BJ (cell line): ENCODE results near the gene HIVEP1. TPM values are rescaled to one million over a fixed set of nuclear protein-coding genes. Genes with fewer than 3 reads are reported as not detected.

Experiments used
- CTCF ChIA-PET: fragments of 350-600 bp; formaldehyde crosslinking; extraction: SDS; loops from one replicate; lab custom pipeline; 2021; ENCODE audit warnings: antibody characterized with exemption, inconsistent platforms; lab: Yijun Ruan, JAX
- POLR2A ChIA-PET: fragments of 300-600 bp; sonication (Branson Sonifier 250); formaldehyde crosslinking; extraction: SDS; loops from one replicate; lab custom pipeline; 2021; ENCODE audit warnings: antibody characterized with exemption; lab: Charles Lee
- DNase-seq: peaks from one replicate; pipeline ENCODE4 v3.0.0-alpha.2; 2011; ENCODE audit warnings: low read depth
- H3K27me3 ChIP-seq: 2 replicates; pipeline ENCODE4 v1.6.0; 2011; ENCODE audit warnings: low read length; ENCODE audit not compliant: control insufficient read depth, insufficient read depth
- H3K36me3 ChIP-seq: 2 replicates; pipeline ENCODE4 v1.5.1; 2011; ENCODE audit warnings: low read length; ENCODE audit not compliant: control insufficient read depth, insufficient read depth
- H3K4me3 ChIP-seq: 2 replicates; pipeline ENCODE4 v1.5.1; 2011; ENCODE audit warnings: low read depth, mild to moderate bottlenecking, control low read depth, low read length
- polyA plus RNA-seq: library from polyadenylated mRNA; depleted of rRNA; stranded (reverse); fragments of >200 nt; gene quantifications from 2 replicates; pipeline ENCODE4 v1.2.3, GENCODE V29; 2011
- TF ChIP-seq, protein P1 (sequence below): IDR thresholded peaks from 2 replicates; pipeline ENCODE4 v1.5.1; 2011; ENCODE audit warnings: low read depth, mild to moderate bottlenecking, control low read depth, inconsistent platforms, low read length, moderate library complexity; ENCODE audit not compliant: insufficient read depth

HIVEP1 gene
- polyA plus RNA-seq, 1 experiment, result 17.1 TPM

DNA sequence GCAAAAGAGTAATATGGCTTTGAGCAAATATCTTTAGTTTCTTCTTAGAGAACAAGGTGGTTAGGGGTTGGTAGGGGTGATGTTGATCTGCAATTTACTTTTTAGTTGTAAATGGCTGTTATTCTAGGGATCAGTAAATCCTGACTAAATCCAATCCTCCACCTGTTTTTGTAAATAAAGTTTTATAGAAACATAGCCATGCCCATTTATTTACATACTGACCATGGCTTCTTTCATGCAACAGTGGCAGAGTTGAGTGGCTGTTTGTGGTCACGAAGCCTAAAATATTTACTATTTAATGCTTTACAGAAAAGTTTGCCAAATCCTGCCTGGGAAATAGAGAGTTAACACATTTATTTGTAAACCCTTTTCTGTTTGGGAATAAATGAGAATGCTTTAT, 14.7 kb downstream of the HIVEP1 start:
- Histone ChIP-seq H3K27me3 (no peaks in the 10 kb centered on the region), H3K36me3 (no peaks in the 10 kb centered on the region), H3K4me3 (no peak overlapping the region)
- POLR2A ChIA-PET, result no interaction called here
- CTCF ChIA-PET, result no interaction called here
- TF ChIP-seq, protein P1, sequence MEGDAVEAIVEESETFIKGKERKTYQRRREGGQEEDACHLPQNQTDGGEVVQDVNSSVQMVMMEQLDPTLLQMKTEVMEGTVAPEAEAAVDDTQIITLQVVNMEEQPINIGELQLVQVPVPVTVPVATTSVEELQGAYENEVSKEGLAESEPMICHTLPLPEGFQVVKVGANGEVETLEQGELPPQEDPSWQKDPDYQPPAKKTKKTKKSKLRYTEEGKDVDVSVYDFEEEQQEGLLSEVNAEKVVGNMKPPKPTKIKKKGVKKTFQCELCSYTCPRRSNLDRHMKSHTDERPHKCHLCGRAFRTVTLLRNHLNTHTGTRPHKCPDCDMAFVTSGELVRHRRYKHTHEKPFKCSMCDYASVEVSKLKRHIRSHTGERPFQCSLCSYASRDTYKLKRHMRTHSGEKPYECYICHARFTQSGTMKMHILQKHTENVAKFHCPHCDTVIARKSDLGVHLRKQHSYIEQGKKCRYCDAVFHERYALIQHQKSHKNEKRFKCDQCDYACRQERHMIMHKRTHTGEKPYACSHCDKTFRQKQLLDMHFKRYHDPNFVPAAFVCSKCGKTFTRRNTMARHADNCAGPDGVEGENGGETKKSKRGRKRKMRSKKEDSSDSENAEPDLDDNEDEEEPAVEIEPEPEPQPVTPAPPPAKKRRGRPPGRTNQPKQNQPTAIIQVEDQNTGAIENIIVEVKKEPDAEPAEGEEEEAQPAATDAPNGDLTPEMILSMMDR, result no peak
- DNase-seq, result no peak

DNA sequence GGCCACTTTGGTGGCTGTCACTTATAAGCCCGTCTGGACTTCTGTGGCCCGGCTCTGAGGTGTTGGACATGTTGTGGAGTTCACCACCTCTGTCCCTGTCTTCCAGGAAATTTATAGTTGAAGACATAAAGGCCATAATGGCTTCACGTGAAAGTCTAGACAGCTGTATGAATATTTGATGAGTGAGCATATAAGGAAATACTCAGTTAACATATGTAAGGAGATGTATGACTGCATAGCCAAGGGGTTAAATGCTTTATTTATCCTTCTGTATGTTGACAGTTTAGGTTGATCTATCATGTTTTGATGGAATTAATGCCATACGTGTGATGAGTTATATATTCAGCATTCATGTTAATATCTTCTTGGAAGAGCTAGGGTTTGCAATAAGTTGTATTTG, 16.1 kb downstream of the HIVEP1 start:
- no peak for DNase-seq
- Histone ChIP-seq H3K36me3 (no peaks in the 10 kb centered on the region), H3K4me3 (no peak overlapping the region), H3K27me3 (no peaks in the 10 kb centered on the region)
- ChIA-PET CTCF (no interaction called here), POLR2A (no interaction called here)
- TF ChIP-seq, protein P1, result no peak

DNA sequence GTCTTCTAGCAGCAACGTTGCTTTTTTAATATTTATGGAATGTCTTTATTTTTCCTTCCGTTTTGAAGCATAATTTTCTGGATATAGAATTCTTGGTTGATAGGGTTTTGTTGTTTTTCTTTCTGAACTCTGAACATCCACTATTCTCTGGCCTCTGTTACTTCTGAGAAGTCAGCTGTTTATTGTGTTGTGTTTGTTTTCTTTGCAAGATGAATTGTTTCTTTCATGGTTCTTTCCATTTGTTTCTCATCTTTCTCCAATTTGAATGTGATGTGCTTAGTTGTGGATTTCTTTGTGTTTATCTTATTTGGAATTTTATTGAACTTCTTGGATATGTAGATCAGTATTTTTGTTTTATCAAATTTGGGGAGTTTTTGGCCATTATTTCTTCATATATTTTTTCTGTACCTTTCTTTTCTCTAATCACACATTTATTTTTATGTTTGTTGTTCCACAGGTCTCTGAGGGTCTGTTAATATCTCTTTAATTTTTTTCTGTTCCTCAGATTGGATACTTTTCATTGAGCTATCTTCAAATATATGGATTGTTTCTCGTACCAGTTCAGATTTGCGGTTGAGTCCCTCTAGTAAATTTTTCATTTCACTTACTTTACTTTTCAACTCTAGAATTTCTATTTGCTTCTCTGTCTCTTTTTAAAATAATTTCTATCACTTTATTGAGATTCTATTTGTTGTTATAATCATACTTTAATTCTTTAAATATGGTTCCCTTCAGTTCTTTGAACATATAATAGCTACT, 18.0 kb downstream of the HIVEP1 start:
- no peaks in the 10 kb centered on the region for H3K27me3 ChIP-seq
- H3K4me3 ChIP-seq, result no peak overlapping the region
- TF ChIP-seq, protein P1, result no peak
- no peaks in the 10 kb centered on the region for H3K36me3 ChIP-seq
- no peak for DNase-seq
- POLR2A ChIA-PET, result no interaction called here
- CTCF ChIA-PET, result interaction anchor here (0.7 kb wide), 1 partner anchor 300 kb away, joined by 3 read pairs; no protein-coding TSS in a partner anchor

DNA sequence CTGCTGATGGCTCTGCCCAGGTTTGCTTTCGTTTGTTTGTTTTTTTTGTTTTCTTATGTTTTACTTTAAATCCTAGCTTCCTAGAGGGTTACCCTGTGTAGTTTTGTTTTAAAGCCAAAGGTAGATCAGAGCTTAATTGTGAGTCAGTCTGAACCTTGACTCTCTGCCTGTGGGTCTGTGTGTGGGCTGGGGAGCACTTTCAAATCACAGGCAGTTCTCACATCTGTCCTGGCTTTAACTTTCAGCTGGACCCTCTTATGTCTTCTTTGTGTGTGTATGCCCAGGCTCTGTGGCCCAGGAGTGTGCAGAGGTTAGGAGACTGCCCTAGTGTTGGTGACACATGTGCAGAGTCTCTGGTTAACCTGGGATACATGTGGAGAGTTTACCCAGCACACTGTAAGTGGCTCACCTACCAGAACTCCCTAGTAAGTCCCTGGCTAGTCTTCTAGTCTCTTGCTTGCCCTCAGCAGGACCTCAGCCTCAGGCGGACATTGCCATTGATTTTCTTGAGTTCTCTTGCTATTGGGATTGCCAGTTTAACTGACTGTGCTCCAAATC, 19.0 kb downstream of the HIVEP1 start:
- POLR2A ChIA-PET, result no interaction called here
- Histone ChIP-seq H3K36me3 (no peaks in the 10 kb centered on the region), H3K4me3 (no peak overlapping the region), H3K27me3 (no peaks in the 10 kb centered on the region)
- TF ChIP-seq, protein P1, result no peak
- DNase-seq, result no peak
- CTCF ChIA-PET, result no interaction called here

DNA sequence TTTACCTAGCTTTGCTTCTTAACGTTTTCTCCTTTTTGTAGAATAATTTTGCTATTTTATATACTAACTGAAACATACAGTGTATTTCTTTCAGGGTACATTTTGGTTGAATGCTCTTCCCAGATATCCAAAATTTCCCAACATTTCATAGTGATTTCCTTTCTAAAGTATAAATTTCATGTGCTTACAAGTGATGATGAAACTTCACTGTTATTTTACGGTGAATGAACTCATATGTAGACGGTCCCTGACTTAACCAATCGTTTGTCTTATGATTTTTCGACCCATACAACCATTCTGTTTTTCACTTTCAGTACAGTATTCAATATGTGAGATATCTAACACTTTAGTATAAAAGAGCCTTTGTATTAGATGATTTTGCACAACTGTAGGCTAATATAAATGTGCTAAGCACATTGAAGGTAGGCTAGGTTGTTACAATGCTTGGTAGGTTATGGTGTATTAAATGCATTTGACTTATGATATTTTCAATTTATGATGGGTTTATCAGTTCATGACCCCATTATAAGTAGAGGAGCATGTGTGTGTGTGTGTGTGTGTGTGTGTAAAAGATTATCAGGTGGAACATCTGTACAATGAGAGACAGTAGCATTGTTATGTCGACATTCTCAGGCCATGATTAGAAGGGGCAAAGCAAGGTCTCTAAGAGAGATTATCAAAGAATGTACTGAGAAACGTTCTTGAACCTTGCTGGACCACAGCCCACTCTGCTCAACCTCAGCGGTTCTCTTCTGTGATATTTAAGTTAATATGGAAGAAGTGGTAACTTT, 20.9 kb downstream of the HIVEP1 start:
- Histone ChIP-seq H3K27me3 (no peaks in the 10 kb centered on the region), H3K4me3 (no peak overlapping the region), H3K36me3 (no peaks in the 10 kb centered on the region)
- no peak for DNase-seq
- ChIA-PET POLR2A (no interaction called here), CTCF (interaction anchor here (1.1 kb wide), 2 partner anchors 8 to 14 kb away, joined by 3 read pairs; no protein-coding TSS in a partner anchor)
- TF ChIP-seq, protein P1, result no peak
